Lung (tissue), 12 donors: ENCODE measurements around the gene STRIP1. TPM values are rescaled to one million over a fixed set of nuclear protein-coding genes. Genes with fewer than 3 reads are reported as not detected.

Experiments used
- ATAC-seq: fragments of 200-7000 bp; cut with Tn5 transposase; one replicate; pipeline ENCODE4 v1.9.1; 2020; ENCODE audit warnings: moderate number of reproducible peaks; ENCODE audit not compliant: insufficient read depth, low FRiP score
- DNase-seq, 3 donors: peaks; one replicate each; pipeline ENCODE4 v3.0.0-alpha.2; 2013 to 2017
- H3K27ac ChIP-seq, 2 donors: one replicate each; pipeline ENCODE4 v1.5.1; 2013; ENCODE audit warnings: mild to moderate bottlenecking in 2 of 2, moderate library complexity in 2 of 2, control low read depth in 1 of 2, inconsistent platforms in 1 of 2, low read depth in 1 of 2, low read length in 1 of 2
- H3K27me3 ChIP-seq, 3 donors: one replicate each; pipeline ENCODE4 v1.5.1; 2013; ENCODE audit warnings: low read length in 2 of 3; ENCODE audit not compliant: control insufficient read depth in 3 of 3, insufficient read depth in 3 of 3
- H3K36me3 ChIP-seq, 4 donors: one replicate each; pipeline ENCODE4 v1.5.1; 2013; ENCODE audit warnings: low read length in 4 of 4, mild to moderate bottlenecking in 1 of 4, moderate library complexity in 1 of 4; ENCODE audit not compliant: control insufficient read depth in 4 of 4, insufficient read depth in 4 of 4
- H3K4me1 ChIP-seq, 5 donors: one replicate each; pipeline ENCODE4 v1.5.1; 2013; ENCODE audit warnings: low read length in 5 of 5, mild to moderate bottlenecking in 2 of 5, moderate library complexity in 1 of 5; ENCODE audit not compliant: control insufficient read depth in 5 of 5, insufficient read depth in 5 of 5
- H3K4me3 ChIP-seq: one replicate; pipeline ENCODE4 v1.5.1; 2013; ENCODE audit warnings: mild to moderate bottlenecking, control low read depth, moderate library complexity
- H3K9ac ChIP-seq, 2 donors: one replicate each; pipeline ENCODE4 v1.5.1; 2013; ENCODE audit warnings: low read length in 2 of 2, control low read depth in 1 of 2; ENCODE audit not compliant: insufficient read depth in 1 of 2
- H3K9me3 ChIP-seq, 4 donors: one replicate each; pipeline ENCODE4 v1.5.1; 2013; ENCODE audit warnings: low read length in 3 of 4, mild to moderate bottlenecking in 1 of 4, moderate library complexity in 1 of 4; ENCODE audit not compliant: control insufficient read depth in 4 of 4, insufficient read depth in 3 of 4
- WGBS, 2 donors: extraction: QIAGEN DNeasy Blood & Tissue Kit; methylation state at CpG; one replicate each; pipeline ENCODE4 v1.1.7; 2013; 5-methylcytosine and 5-hydroxymethylcytosine counted together
- polyA plus RNA-seq, 2 donors: library from polyadenylated mRNA; stranded (reverse); fragments of 200-250 nt; gene quantifications; one replicate each; pipeline ENCODE4 v1.2.1, GENCODE V29; 2013
- total RNA-seq, 2 donors: library from RNA; depleted of rRNA in 1 of 2; stranded (reverse); fragments of >200 nt in 1 of 2; gene quantifications; one replicate each; pipeline ENCODE4 v1.2.1, GENCODE V29; 2014 to 2021
- TF ChIP-seq, protein P1 (sequence below): IDR thresholded peaks from 2 replicates; pipeline ENCODE4 v1.5.1; 2012; ENCODE audit warnings: mild to moderate bottlenecking; ENCODE audit errors: control extremely low read depth, extremely low read depth
- donor health status: control.
- donor health status: control.
- donor health status: Bipolar disorder and iron deficiency.
- donor health status: healthy.
- donor health status: DM: yes; HTN: yes; CAD: no.

STRIP1 gene
- total and polyA plus RNA-seq, 4 donors = 11.7 to 68.2 (median 28.5) TPM

DNA sequence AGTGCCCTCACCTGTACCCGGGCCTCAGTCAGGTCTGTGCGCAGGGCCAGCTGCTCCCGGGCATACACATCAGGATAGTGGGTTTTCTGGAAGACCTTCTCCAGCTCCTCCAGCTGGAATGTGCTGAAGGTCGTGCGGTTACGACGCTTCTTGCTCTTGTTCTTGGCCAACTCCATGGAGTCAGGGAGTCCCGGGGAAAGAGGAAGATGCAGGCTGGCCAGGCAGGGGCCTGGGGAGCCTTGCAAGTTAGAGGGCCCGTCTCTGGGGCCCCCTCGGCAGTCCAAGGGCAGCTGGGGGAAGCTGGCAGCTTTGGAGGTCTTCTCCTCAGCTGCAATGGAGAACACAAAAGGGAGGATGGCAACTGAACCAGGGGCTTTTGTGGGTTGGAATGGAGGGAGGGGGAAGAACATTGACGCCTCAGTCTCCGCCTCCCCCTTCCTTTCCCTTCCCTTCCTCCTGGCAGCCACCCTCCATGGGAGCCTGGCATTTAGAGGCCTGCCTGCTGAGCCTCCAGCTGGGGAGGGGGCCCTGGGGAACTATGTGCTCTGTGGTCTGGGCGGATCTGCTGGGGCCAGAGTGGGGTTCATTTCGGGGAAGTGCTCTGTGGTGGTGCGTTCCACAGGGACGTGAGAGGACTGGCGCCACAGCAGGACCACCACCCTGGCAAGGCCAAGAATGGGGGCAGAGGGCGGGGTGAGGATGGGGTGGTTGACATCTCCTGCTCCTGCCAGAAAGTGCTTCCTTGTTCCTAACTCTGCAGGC, 30.3 kb downstream of the STRIP1 start:
- Histone ChIP-seq H3K4me3 (no peak overlapping the region), H3K4me1 (peaks cover 0 to 13% (median 7%) of the 10 kb centered on the region in 5 donors), H3K27me3 (peaks cover 0 to 35% (median 35%) of the 10 kb centered on the region in 3 donors), H3K36me3 (peaks cover 0 to 11% (median 2%) of the 10 kb centered on the region in 4 donors), H3K27ac (no peak overlapping the region), H3K9me3 (peaks cover 0 to 6% (median 0%) of the 10 kb centered on the region in 4 donors), H3K9ac (no peak overlapping the region)
- TF ChIP-seq, protein P1, sequence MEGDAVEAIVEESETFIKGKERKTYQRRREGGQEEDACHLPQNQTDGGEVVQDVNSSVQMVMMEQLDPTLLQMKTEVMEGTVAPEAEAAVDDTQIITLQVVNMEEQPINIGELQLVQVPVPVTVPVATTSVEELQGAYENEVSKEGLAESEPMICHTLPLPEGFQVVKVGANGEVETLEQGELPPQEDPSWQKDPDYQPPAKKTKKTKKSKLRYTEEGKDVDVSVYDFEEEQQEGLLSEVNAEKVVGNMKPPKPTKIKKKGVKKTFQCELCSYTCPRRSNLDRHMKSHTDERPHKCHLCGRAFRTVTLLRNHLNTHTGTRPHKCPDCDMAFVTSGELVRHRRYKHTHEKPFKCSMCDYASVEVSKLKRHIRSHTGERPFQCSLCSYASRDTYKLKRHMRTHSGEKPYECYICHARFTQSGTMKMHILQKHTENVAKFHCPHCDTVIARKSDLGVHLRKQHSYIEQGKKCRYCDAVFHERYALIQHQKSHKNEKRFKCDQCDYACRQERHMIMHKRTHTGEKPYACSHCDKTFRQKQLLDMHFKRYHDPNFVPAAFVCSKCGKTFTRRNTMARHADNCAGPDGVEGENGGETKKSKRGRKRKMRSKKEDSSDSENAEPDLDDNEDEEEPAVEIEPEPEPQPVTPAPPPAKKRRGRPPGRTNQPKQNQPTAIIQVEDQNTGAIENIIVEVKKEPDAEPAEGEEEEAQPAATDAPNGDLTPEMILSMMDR = no peak
- 72 to 84% methylated on average over 17 to 18 of the region's 18 CpGs for WGBS, 2 donors
- ATAC-seq (no peak), DNase-seq (no peak)

DNA sequence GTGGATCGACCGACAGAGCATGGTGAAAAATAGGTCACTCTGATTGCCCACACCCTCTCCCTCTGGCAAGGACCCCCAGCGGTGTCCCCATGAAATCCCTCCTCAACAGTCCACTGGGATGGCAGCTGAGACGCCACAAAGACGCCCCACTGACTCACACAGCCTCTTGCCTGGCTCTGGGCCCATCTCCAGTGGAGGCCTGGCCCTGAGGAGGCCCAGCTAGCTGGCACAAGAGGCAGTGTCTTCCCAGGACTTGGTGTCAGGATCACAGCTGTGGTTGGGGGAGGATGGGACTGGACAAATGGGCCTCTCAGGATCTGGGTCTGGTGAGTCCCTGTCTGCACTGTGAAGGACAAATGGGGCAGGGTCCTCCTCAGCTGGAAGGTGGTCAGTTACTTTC, 31.4 kb downstream of the STRIP1 start:
- Histone ChIP-seq H3K9me3 (peaks cover 0 to 4% (median 0%) of the 10 kb centered on the region in 4 donors), H3K27ac (no peak overlapping the region), H3K4me1 (peaks cover 0 to 20% (median 7%) of the 10 kb centered on the region in 5 donors), H3K36me3 (peaks cover 0 to 4% (median 0%) of the 10 kb centered on the region in 4 donors), H3K4me3 (no peak overlapping the region), H3K27me3 (peaks cover 0 to 41% (median 39%) of the 10 kb centered on the region in 3 donors), H3K9ac (no peak overlapping the region)
- 89 to 93% methylated on average over 5 of the region's 5 CpGs for WGBS, 2 donors
- ATAC-seq = no peak
- TF ChIP-seq, protein P1 = no peak
- no peak for DNase-seq

DNA sequence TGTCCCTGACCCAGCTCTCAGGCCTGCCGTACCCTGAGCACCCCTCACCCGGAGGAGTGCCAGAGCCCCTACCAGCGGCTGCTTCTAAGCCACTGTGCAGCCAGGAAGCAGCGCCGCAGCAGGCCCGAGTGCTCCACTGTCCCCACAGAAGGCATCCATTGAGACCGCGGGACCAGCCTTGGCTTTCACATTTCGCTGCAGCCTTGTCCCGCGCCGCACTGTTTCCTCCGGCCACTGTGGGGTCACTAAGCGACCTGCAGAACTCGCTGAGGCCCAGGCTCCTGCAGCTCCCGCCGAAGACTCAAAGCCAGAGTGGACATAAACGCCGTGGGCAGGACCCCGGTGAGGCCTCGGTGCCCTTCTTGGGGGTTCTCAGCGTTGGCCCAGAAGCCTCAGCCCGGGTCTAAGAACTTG, 33.1 kb downstream of the STRIP1 start:
- Histone ChIP-seq H3K4me1 (peaks cover 0 to 20% (median 7%) of the 10 kb centered on the region in 5 donors), H3K27ac (no peak overlapping the region), H3K9ac (no peak overlapping the region), H3K9me3 (peaks cover 0 to 4% (median 0%) of the 10 kb centered on the region in 4 donors), H3K4me3 (no peak overlapping the region), H3K27me3 (peaks cover 0 to 57% (median 55%) of the 10 kb centered on the region in 3 donors), H3K36me3 (no peaks in the 10 kb centered on the region)
- TF ChIP-seq, protein P1 = no peak
- DNase-seq (no peak), ATAC-seq (no peak)
- WGBS, 2 donors = 24 to 42% methylated on average over 23 of the region's 23 CpGs
